Ascending aorta (tissue), 2 donors: Measurements from ENCODE around the gene GDF9. TPM values are rescaled to one million over a fixed set of nuclear protein-coding genes. Genes with fewer than 3 reads are reported as not detected.
A peak's percentile ranks its signal among the peaks of the same experiment; 100 is the strongest.

Source experiments
- DNase-seq, 2 donors: peaks; one replicate each; pipeline ENCODE4 v3.0.0-alpha.2; 2019; ENCODE audit warnings: low spot score in 2 of 2
- H3K27ac ChIP-seq, 2 donors: fragments of 200-600 bp; sonication (generic); one replicate each; pipeline ENCODE4 v1.5.1; 2016 to 2017; ENCODE audit warnings: mild to moderate bottlenecking in 1 of 2
- H3K27me3 ChIP-seq: fragments of 200-600 bp; sonication (generic); one replicate; pipeline ENCODE4 v1.5.1; 2017
- H3K36me3 ChIP-seq, 2 donors: fragments of 200-600 bp; sonication (generic); one replicate each; pipeline ENCODE4 v1.5.1; 2016
- H3K4me1 ChIP-seq, 2 donors: fragments of 200-600 bp; sonication (generic); one replicate each; pipeline ENCODE4 v1.5.1; 2016 to 2017; ENCODE audit warnings: mild to moderate bottlenecking in 1 of 2
- H3K4me3 ChIP-seq, 2 donors: fragments of 200-600 bp; sonication (generic); one replicate each; pipeline ENCODE4 v1.5.1; 2016 to 2017; ENCODE audit warnings: mild to moderate bottlenecking in 1 of 2
- H3K9me3 ChIP-seq, 2 donors: fragments of 200-600 bp; sonication (generic); one replicate each; pipeline ENCODE4 v1.5.1; 2016
- CTCF ChIP-seq, 3 experiments: fragments of 200-600 bp in 2 of 3; fragments of 450-650 bp in 1 of 3; sonication (generic) in 2 of 3; IDR thresholded peaks; one replicate each; pipeline ENCODE4 v1.5.1; 2016 to 2019; ENCODE audit warnings: antibody characterized with exemption in 3 of 3, mild to moderate bottlenecking in 1 of 3, moderate library complexity in 1 of 3
- intact Hi-C: fragments of 100-400 bp; cut with DNase I; formaldehyde crosslinking; loops from one replicate; pipeline ENCODE4 v1.15.1; 2023
- total RNA-seq: library from RNA; depleted of rRNA; stranded (reverse); fragments of >200 nt; gene quantifications from one replicate; pipeline ENCODE4 v1.1.0, GENCODE V29; 2016

Gene GDF9
- not detected for total RNA-seq

GRCh38 chr5:132866342-132867045 is at the start of gene GDF9, which contains the start of gene UQCRQ:
GDF9 (minus strand) TSS chr5:132866469; CDS start chr5:132864533, 1,936 bp downstream.
UQCRQ (plus strand) TSS chr5:132866642; CDS start chr5:132866882, 240 bp downstream.
- Histone ChIP-seq H3K27me3 (no peaks in the 10 kb centered on the region), H3K4me3 (peak within 1 kb of the TSS; percentile 82 to 85), H3K4me1 (peaks cover 5 to 14% of the 10 kb centered on the region in 2 donors), H3K36me3 (peaks cover 0 to 23% of the 10 kb centered on the region in 2 donors), H3K9me3 (no peaks in the 10 kb centered on the region), H3K27ac (peak within 1 kb of the TSS; percentile 90 to 95)
- intact Hi-C loops: loop anchor here (1.0 to 2.0 kb wide), 3 partner anchors 36 to 185 kb away; partner anchors contain the start of genes AFF4 and SHROOM1
- peak in 1 of 3 experiments; percentile 23 for TF ChIP-seq CTCF (IDR thresholded peaks at IDR 0.05)
- peak; percentile 92 to 98 for DNase-seq

GRCh38 chr5:132915681-132916080 is 49.4 kb upstream of the GDF9 start:
- Histone ChIP-seq H3K36me3 (peaks cover 13 to 53% of the 10 kb centered on the region in 2 donors), H3K27ac (no peak overlapping the region), H3K9me3 (no peaks in the 10 kb centered on the region), H3K4me3 (no peak overlapping the region), H3K4me1 (no peaks in the 10 kb centered on the region), H3K27me3 (no peaks in the 10 kb centered on the region)
- no peak for DNase-seq
- intact Hi-C loops: no loop called here
- no peak for TF ChIP-seq CTCF (IDR thresholded peaks at IDR 0.05)

- intact Hi-C loops: no loop called here
These were observed 43.4 kb upstream of the GDF9 start for GRCh38 chr5:132909702-132910101.

GRCh38 chr5:132907161-132907560 is 40.9 kb upstream of the GDF9 start:
- no peak for TF ChIP-seq CTCF (IDR thresholded peaks at IDR 0.05)
- DNase-seq: no peak
- intact Hi-C loops: no loop called here
- H3K27ac ChIP-seq: no peak overlapping the region
- H3K9me3 ChIP-seq: no peaks in the 10 kb centered on the region
- peaks cover 25 to 30% of the 10 kb centered on the region in 2 donors for H3K36me3 ChIP-seq
- H3K4me3 ChIP-seq: no peak overlapping the region
- no peaks in the 10 kb centered on the region for H3K4me1 ChIP-seq
- no peaks in the 10 kb centered on the region for H3K27me3 ChIP-seq

More at GRCh38 chr5:132909702-132910101, 43.4 kb upstream of the GDF9 start:
- Histone ChIP-seq H3K4me3 (no peak overlapping the region), H3K36me3 (peaks cover 13 to 40% of the 10 kb centered on the region in 2 donors), H3K9me3 (no peaks in the 10 kb centered on the region), H3K4me1 (no peaks in the 10 kb centered on the region), H3K27me3 (no peaks in the 10 kb centered on the region), H3K27ac (no peak overlapping the region)
- TF ChIP-seq CTCF (IDR thresholded peaks at IDR 0.05): no peak
- DNase-seq: no peak

GRCh38 chr5:132905938-132906337 is 39.7 kb upstream of the GDF9 start:
- no peak overlapping the region for H3K27ac ChIP-seq
- no peak for DNase-seq

More at GRCh38 chr5:132905938-132906337, 39.7 kb upstream of the GDF9 start:
- H3K9me3 ChIP-seq: no peaks in the 10 kb centered on the region
- no peak overlapping the region for H3K4me3 ChIP-seq
- H3K27me3 ChIP-seq: no peaks in the 10 kb centered on the region
- H3K4me1 ChIP-seq: no peaks in the 10 kb centered on the region
- intact Hi-C loops: no loop called here
- TF ChIP-seq CTCF (IDR thresholded peaks at IDR 0.05): no peak
- H3K36me3 ChIP-seq: peaks cover 25 to 26% of the 10 kb centered on the region in 2 donors
